ENCODE results near the gene TMEM63C.
"Not testable (repeated sequence)": the region's sequence is repeated elsewhere in the genome, so short reads cannot be mapped to it uniquely, and the experiment has no call there.

TMEM63C gene

GRCh38 chr14:77157740-77158139, 23.9 kb upstream of the TMEM63C start:
- no peak for DNase-seq

GRCh38 chr14:77158175-77158881, 23.3 kb upstream of the TMEM63C start:
- DNase-seq, result no peak

DNA sequence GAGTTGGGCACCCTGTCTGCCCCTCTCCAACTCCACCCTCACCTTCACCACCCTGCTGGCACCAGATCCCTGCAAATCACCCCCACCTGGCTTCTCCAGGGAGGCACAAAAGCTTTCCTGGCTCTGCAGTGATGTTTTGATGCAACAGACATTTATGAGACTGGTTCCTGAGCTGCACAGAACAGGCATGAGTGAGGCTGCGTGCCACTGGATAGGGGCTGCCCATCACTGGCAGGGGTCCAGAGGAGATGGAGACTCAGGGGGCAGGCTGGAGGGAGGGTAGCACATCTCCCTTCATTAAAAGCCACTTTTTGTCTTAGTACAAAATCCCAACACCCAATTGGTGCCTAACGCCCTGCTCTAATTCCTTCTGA, 22.7 kb upstream of the TMEM63C start:
- no peak for DNase-seq

DNA sequence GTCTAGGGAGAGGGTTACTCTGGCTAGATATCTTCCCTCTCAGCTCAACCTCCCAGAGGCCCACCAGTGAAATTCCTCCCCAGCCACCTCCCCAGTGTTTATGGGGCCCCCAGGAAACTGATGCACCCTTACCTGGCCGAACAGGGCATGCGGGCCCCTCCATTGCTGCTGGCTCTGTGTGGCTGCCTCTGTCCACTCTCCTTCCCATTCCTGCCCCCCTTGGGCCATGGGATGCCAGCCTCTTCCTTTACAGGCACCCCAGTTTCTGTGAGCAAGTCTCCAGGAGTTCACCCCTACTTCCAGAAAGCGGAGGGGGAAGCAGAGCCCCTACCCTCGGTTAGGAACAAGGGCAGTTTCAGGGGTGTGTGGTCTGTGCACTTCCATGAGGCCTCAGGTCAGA, 20.6 kb upstream of the TMEM63C start:
- no peak for DNase-seq

DNA sequence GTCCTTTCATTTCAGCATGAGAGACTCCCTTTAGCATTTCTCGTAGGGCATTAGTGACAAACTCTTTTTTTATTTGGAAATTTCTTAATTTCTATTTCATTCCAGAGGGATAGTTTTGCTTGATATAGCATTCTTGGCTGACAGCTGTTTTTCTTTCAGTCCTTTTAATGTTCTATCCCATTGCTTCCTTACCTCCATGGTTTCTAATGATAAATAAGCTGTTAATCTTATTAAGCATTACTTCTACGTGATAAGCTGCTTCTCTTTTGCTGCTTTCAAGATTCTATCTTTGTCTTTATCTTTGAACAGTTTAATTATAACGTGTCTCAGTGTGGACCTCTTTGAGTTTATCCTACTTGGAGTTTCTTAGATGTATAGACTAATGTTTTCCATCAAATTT, 11.6 kb upstream of the TMEM63C start:
- no peak for DNase-seq

- no peak for DNase-seq
Measured at GRCh38 chr14:77172916-77173315, 8.7 kb upstream of the TMEM63C start.

DNA sequence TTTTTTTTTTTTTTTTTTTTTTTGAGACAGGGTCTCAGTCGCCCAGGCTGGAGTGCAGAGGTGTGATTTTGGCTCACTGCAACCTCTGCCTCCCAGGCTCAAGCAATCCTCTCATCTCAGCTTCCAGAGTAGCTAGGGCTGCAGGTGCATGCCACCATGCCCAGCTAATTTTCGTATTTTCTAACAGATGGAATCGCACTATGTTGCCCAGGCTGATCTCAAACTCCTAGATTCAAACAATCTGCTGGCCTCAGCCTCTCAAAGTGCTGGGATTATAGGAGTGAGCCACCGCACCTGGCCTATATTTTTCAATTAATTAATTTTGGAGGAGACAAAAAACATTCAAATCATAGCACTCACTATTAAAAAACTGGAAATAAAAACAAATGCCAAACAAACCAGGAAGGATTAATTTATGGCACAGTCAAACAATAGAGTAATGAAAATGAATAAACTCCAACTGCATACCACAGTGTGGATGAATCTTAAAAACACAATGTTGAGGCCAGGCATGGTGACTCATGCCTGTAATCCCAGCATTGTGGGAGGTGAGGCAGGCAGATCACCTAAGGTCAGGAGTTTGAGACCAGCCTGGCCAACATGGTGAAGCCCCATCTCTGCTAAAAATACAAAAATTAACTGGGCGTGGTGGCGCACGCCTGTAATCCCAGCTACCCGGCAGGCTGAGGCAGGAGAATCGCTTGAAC, 7.5 kb upstream of the TMEM63C start:
- DNase-seq, result not testable (repeated sequence)

DNA sequence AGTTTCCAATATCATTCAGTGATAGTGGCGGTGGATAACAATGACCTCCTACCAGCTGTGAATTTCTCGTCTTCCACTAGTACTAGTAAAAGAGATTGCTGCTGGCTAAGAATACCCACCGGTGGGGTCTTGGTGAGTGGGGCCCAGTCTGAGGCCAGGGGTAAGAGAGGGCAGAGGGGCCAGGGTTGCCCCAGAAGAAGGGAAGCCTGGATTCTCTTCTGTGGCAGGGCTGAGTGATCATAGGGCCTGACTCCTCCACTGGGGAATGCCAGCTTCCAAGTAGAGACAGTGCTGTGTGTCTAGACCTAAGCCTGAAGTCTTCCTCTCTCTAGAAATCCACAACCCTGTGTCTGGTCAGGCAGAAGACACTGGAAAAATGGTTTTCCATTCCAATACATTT, 5.8 kb upstream of the TMEM63C start:
- DNase-seq, result no peak

DNA sequence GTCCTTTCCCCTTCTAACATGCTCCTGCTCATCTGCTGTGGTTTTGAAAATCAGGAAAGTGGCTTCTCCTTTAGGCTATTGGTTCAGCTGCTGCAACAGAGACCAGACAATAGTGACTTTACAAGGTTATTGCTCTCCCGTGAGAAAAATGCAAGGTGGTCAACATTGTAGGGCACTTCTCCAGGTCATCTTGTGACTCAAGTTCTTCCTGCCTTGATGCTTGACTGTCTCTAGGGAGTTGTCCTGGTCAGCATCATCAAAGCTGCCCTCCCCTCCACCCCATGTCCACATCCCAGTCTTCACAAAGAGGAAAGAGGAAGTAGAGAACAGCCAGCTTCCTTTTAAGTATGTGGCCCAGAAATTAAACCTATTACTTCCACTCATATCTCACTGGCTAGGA, 3.9 kb upstream of the TMEM63C start:
- no peak for DNase-seq

DNA sequence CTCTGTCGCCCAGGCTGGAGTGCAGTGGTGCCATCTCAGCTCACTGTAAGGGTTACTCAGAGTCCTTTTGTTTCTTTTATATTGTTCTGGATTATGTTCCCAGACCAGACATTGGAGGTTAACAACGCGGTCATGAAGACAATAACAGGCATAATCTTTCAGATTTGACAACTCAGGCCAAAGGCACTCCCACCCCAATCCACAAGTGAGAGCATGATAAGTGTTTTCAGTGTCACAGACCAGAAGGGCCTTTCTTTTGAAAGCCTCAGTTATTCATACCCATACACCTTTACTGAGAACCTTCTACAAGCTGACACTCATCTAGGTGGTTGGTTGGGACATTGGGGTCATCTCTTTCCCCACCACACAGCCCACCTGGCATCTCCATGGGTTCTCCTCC, 2.9 kb upstream of the TMEM63C start:
- no peak for DNase-seq

GRCh38 chr14:77180726-77181602, 634 bp upstream of the TMEM63C start:
- DNase-seq, result no peak

DNA sequence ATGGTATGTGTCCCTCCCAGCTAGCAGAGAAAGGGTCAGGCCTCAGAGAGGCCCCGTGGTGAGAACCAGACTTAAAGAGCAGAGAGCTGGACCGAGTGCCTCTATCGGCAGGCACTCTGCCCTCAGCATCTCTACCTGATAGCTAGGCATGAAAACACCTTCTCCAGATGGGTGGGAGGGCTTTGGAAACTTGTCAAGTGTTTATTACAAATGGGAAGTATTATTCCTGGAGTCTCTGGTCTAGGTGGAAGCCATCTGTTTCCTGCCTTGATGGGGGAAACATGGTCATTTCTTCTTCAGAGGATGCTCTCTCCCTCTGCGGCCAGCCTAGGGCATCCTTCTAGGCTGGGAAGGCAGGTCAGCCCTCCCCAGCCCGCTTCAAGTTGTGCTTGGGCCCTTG, 2.3 kb downstream of the TMEM63C start:
- DNase-seq, result no peak

DNA sequence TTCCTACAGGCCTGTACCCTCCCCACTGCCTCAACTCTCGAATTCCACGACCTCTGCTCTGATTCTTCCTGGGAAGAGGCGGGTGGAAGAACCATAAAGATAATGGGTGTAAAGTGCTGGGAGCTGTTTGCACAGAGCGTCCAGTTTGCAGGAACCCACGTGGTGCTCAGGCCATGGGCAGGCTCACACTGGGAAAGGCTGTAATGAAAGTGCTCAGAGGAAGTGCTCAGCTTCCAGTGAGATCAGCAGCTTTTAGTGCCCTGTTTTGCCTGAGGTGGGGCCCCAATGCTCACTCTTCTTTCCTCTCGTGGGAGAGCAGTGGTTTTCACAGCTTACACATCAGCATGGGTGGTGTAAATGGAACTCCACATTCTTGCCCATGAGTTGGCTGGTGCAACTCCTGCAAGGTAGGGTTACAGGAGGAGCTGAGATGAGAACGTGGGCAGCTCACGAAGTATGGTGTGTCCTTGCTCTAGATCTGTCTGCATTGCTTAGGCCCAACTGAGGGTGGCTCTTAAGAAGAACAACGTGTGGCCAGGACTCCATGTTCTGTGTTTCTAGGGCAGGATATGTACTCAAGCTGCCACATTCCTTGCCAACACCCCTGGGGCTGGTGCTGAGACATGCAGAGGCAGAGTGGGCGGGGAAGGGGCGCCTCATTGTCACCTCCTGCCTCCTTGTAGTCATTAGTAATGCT, 2.9 kb downstream of the TMEM63C start:
- no peak for DNase-seq

DNA sequence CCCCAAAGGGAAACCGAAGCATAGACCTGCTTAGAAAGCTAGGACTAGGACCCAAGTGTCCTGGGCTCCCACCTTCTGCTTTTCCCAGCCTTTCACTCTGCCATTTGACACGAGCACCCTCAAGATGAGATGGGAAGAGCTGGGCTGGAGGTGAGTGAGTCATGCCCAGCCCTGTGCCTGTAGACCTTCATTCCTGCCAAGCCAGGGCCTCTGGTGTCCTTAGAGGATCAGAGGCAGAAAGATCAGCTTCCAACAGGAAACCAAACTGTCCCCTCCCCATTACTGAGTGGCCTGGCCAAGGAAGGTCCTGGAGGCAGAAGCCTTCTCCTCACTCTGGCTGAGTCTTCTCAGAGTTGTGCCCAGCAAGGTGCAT, 3.5 kb downstream of the TMEM63C start:
- DNase-seq, result no peak

DNA sequence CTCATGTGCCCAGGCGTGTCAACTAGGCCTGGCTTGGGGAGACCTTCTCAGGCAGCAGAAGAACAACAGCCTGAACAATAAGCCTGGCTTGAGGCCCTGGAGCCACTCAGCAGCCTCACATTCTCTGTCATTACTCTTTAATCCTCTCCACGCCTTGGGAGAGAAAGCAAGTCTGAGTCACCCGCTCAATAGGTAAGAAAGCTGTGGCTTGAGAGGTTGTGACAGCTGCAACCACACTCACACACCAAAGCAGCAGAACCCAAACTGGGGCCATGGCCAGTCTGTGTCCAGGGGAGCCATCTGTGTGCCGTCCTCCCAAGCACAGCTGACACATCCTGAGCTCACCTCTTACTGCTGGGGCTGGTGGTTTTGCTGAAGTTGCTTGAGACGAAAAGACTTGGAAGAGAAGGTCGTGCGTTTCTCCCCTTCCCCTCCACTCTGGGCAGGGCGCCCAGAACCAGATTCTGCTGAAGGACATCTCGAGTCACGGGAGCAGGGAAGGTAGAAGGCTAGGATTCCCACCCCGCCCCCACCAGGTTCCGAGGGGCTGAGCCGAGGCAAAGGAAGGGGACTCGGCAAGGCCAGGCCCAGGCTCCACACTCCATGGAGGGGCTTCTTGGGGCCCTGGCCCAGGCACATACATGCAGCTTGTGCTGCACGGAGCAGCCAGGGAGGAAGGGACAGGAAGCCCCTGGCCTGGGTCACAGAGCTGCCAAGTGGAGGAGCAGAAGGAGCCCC, 5.5 kb downstream of the TMEM63C start:
- DNase-seq, result no peak

DNA sequence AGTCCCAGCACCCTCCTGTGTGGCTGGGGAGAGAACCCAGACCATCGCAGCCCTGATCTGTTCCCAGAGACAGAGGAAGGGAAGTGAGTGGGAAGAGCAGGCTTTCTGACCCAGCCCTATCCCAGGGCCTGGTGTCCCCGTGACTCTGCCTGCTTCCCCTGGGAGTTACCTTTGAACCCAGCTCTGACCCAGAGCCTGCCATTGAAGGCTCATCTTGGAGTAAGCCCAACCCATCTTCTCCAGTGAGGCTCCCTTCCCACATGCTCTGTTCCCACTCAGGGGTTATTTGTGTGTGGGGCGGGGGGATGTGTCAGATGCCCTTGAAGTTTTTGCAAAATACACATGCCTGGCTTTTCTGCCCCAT, 6.0 kb downstream of the TMEM63C start:
- no peak for DNase-seq

- DNase-seq, result no peak
Measured at GRCh38 chr14:77189479-77189878, 7.9 kb downstream of the TMEM63C start.

GRCh38 chr14:77190977-77191376, 9.4 kb downstream of the TMEM63C start:
- no peak for DNase-seq

- no peak for DNase-seq
Measured at GRCh38 chr14:77194706-77195105, 13.1 kb downstream of the TMEM63C start.

DNA sequence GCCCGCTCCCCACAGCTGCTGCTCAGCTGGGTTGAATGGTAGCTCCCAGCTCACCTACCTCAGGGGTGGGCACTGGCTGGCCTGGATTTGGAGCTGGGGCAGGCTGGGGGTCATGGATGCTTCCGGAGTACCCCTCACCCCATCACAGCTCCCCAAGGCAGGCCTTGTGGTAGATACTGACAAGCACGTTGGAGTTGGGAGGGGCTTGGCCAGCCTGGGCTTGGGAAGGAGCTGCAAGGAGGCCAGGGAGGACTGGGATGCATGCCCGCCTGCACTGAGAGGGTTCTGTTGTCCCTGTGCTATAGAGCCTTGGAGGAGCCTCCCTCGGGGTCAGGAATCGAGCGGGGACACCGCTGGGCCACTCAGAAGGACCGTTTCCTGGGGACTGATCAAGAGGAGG, 14.2 kb downstream of the TMEM63C start:
- DNase-seq, result no peak

DNA sequence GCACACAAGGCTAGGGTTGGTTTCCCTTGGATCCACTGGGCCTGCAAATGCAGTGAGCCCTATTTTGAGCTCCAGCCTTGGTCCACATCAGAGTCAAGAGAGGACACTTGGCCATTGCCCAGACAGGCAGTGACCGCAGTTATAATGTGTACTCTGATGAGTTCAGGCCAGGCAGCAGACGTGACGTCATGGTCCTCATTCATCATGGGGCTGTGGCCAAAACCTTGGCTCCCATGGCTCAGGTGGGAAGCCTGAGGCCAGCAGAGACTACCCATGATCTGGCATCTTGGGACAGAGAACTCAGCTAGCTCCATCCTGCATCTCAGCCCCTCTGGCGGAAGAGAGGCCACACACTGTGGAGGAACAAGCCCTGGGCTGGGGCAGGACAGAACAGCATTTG, 16.4 kb downstream of the TMEM63C start:
- no peak for DNase-seq

DNA sequence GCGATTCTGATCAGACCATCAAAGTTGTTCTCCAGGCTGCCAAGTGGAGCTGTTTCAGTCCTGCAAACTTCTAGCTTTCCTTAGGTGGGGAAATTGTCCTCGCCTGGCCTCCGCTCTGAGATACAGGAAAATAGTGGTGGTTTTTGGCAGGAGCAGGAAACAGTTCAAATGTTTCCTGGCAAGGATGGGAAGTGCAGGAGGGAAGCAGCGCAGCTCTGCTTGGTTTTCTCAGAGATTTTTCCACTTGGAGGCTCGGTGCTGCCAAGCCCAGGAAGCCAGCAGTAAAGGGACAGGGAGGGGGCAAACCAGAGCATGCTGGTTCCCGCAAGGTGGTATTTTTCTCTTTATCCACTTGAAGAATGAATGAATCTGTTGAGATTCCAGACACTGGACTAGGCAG, 17.0 kb downstream of the TMEM63C start:
- no peak for DNase-seq

DNA sequence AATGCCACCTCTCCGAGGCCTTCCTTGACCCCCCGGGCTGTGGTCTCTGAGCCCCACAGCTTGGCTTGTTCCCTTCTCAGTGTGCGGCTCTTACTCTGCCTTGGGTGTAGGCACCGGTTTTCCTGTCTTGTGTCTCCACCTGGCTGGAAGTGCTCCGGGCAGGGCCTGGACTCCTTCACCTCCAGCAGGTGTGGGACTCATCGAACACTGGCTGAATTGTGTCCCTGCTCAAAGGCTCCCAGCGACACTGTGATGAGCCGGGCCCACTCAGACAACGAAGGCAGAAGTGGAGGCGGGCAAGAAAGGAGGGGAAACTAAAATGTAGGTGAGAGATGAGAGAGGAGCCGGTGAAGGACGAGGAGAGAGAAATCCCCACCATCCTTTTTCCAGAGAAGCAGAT, 18.0 kb downstream of the TMEM63C start:
- no peak for DNase-seq
